ENCODE data around the gene C7orf33. TPM values are rescaled to one million over a fixed set of nuclear protein-coding genes. Genes with fewer than 3 reads are reported as not detected.

Gene C7orf33
- total RNA-seq, 1 donor from 2014 or later, result not detected

DNA sequence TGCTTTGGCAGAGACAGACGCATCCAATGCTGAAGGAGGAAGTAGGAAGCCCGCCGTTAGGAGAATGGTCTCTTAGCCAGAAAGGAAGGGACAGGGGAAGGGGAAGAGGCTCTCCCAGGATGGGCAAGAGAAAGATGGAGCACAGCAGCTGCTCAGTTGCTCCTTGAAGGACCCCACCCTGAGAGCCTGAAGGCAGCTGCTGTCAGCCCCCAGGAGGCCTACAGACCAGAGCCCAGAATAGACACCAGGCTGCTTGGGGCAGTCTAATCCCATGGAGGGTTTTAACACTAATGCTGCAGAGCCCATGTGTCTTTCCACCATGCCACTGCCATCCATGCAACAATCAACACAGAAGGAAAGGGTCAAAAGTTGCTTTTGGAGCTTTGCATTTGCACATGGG lies 3.5 kb upstream of the C7orf33 start:
- Mint-ChIP-seq H3K4me1 (ENCODE audit: low read depth, unreplicated experiment) (peaks cover 2% of the 10 kb centered on the region), H3K27ac (ENCODE audit: unreplicated experiment) (no peak overlapping the region), H3K9me3 (ENCODE audit: unreplicated experiment) (peaks cover 1% of the 10 kb centered on the region), H3K4me3 (ENCODE audit: unreplicated experiment) (no peak overlapping the region), H3K36me3 (ENCODE audit: low read depth, unreplicated experiment) (no peaks in the 10 kb centered on the region), H3K27me3 (ENCODE audit: low read depth, unreplicated experiment) (peaks cover 29% of the 10 kb centered on the region)
- Histone ChIP-seq H3K9ac (ENCODE audit: low read length) (no peak overlapping the region), H3K4me3 (ENCODE audit: insufficient read depth, low read depth, low read length) (no peak overlapping the region), H3K4me2 (ENCODE audit: low read length) (no peak overlapping the region), H3K36me3 (ENCODE audit: insufficient read depth, low read length) (no peaks in the 10 kb centered on the region), H4K20me1 (ENCODE audit: insufficient read depth, low read length) (no peaks in the 10 kb centered on the region), H3K27me3 (ENCODE audit: insufficient read depth, low read length) (peaks cover 2% of the 10 kb centered on the region), H3K79me2 (ENCODE audit: insufficient read depth, low read length) (no peaks in the 10 kb centered on the region), H2AFZ (ENCODE audit: low read depth, low read length) (no peak overlapping the region), H3K4me1 (ENCODE audit: insufficient read depth, low read length) (no peaks in the 10 kb centered on the region), H3K27ac (ENCODE audit: low read depth, low read length) (no peak overlapping the region), H3K9me3 (ENCODE audit: insufficient read depth, low read depth, low read length) (no peaks in the 10 kb centered on the region)
- no peak for TF ChIP-seq EZH2 (IDR thresholded peaks at IDR 0.05; ENCODE audit: insufficient read depth, low read length)
- TF ChIP-seq, protein P1, sequence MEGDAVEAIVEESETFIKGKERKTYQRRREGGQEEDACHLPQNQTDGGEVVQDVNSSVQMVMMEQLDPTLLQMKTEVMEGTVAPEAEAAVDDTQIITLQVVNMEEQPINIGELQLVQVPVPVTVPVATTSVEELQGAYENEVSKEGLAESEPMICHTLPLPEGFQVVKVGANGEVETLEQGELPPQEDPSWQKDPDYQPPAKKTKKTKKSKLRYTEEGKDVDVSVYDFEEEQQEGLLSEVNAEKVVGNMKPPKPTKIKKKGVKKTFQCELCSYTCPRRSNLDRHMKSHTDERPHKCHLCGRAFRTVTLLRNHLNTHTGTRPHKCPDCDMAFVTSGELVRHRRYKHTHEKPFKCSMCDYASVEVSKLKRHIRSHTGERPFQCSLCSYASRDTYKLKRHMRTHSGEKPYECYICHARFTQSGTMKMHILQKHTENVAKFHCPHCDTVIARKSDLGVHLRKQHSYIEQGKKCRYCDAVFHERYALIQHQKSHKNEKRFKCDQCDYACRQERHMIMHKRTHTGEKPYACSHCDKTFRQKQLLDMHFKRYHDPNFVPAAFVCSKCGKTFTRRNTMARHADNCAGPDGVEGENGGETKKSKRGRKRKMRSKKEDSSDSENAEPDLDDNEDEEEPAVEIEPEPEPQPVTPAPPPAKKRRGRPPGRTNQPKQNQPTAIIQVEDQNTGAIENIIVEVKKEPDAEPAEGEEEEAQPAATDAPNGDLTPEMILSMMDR (IDR thresholded peaks at IDR 0.05; ENCODE audit: insufficient read depth, low read depth, low read length), result no peak
- DNase-seq (ENCODE audit: low read depth), result no peak
- FAIRE-seq, result no peak

DNA sequence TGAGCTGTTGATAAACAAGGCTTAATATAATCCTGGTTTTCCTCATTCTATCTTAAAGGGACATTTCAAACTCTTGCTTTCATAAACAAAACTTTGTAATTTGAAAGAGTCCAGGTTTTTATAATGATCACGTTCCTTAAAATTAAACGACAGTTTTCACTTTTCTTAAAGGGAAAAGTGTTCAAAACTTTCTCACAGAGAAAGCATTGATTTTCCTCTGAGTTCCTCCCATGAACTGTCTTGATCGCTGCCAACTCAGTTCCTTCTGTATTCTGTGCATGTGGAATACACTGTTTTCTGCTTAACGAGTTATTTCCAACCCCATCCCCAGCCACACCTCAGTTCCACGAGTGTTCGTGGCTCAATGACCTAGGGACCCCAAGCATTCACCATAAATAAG lies 2.4 kb upstream of the C7orf33 start:
- Histone ChIP-seq H3K79me2 (ENCODE audit: insufficient read depth, low read length) (no peaks in the 10 kb centered on the region), H4K20me1 (ENCODE audit: insufficient read depth, low read length) (no peaks in the 10 kb centered on the region), H3K9me3 (ENCODE audit: insufficient read depth, low read depth, low read length) (no peaks in the 10 kb centered on the region), H3K27ac (ENCODE audit: low read depth, low read length) (no peak overlapping the region), H3K4me2 (ENCODE audit: low read length) (no peak overlapping the region), H3K27me3 (ENCODE audit: insufficient read depth, low read length) (peaks cover 2% of the 10 kb centered on the region), H3K4me1 (ENCODE audit: insufficient read depth, low read length) (no peaks in the 10 kb centered on the region), H2AFZ (ENCODE audit: low read depth, low read length) (no peak overlapping the region), H3K9ac (ENCODE audit: low read length) (no peak overlapping the region), H3K36me3 (ENCODE audit: insufficient read depth, low read length) (no peaks in the 10 kb centered on the region), H3K4me3 (ENCODE audit: insufficient read depth, low read depth, low read length) (no peak overlapping the region)
- no peak for FAIRE-seq
- DNase-seq (ENCODE audit: low read depth), result no peak
- TF ChIP-seq EZH2 (IDR thresholded peaks at IDR 0.05; ENCODE audit: insufficient read depth, low read length), result no peak
- TF ChIP-seq, protein P1 (IDR thresholded peaks at IDR 0.05; ENCODE audit: insufficient read depth, low read depth, low read length), result no peak
- Mint-ChIP-seq H3K36me3 (ENCODE audit: low read depth, unreplicated experiment) (no peaks in the 10 kb centered on the region), H3K27me3 (ENCODE audit: low read depth, unreplicated experiment) (peaks cover 32% of the 10 kb centered on the region), H3K9me3 (ENCODE audit: unreplicated experiment) (peaks cover 2% of the 10 kb centered on the region), H3K27ac (ENCODE audit: unreplicated experiment) (no peak overlapping the region), H3K4me3 (ENCODE audit: unreplicated experiment) (no peak overlapping the region), H3K4me1 (ENCODE audit: low read depth, unreplicated experiment) (peaks cover 2% of the 10 kb centered on the region)

DNA sequence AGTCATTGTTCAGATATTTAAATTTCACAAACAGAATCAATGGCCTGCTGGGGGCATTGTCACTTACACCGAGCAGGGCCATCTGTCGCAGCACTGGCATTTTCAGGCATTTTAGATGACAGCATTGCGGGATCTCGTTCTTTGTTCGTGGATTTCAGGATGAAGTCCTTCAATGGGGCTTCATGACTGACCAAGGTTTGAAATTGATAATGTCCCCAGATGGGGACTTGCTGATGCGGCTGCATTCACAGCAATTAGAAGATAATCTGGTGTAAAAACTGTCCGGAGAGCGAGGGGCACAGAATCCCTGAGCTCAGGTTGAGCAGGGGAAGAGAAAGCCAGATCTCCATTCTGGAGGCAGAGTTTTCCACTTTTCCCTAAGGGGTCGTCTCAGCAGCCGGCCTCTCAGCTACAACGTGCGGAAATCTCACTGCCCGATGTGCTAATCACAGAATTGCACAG lies 1.9 kb upstream of the C7orf33 start:
- Histone ChIP-seq H3K79me2 (ENCODE audit: insufficient read depth, low read length) (no peaks in the 10 kb centered on the region), H4K20me1 (ENCODE audit: insufficient read depth, low read length) (no peaks in the 10 kb centered on the region), H3K36me3 (ENCODE audit: insufficient read depth, low read length) (no peaks in the 10 kb centered on the region), H3K27ac (ENCODE audit: low read depth, low read length) (no peak overlapping the region), H2AFZ (ENCODE audit: low read depth, low read length) (no peak overlapping the region), H3K27me3 (ENCODE audit: insufficient read depth, low read length) (peaks cover 2% of the 10 kb centered on the region), H3K9me3 (ENCODE audit: insufficient read depth, low read depth, low read length) (no peaks in the 10 kb centered on the region), H3K4me1 (ENCODE audit: insufficient read depth, low read length) (no peaks in the 10 kb centered on the region), H3K4me2 (ENCODE audit: low read length) (no peak overlapping the region), H3K9ac (ENCODE audit: low read length) (no peak overlapping the region), H3K4me3 (ENCODE audit: insufficient read depth, low read depth, low read length) (no peak overlapping the region)
- Mint-ChIP-seq H3K4me1 (ENCODE audit: low read depth, unreplicated experiment) (peaks cover 2% of the 10 kb centered on the region), H3K9me3 (ENCODE audit: unreplicated experiment) (peaks cover 2% of the 10 kb centered on the region), H3K36me3 (ENCODE audit: low read depth, unreplicated experiment) (no peaks in the 10 kb centered on the region), H3K27me3 (ENCODE audit: low read depth, unreplicated experiment) (peaks cover 32% of the 10 kb centered on the region), H3K27ac (ENCODE audit: unreplicated experiment) (no peak overlapping the region), H3K4me3 (ENCODE audit: unreplicated experiment) (no peak overlapping the region)
- DNase-seq (ENCODE audit: low read depth) (no peak), FAIRE-seq (no peak)
- TF ChIP-seq EZH2 (IDR thresholded peaks at IDR 0.05; ENCODE audit: insufficient read depth, low read length), result no peak
- TF ChIP-seq, protein P1 (IDR thresholded peaks at IDR 0.05; ENCODE audit: insufficient read depth, low read depth, low read length), result no peak
